Epithelial cell of esophagus (primary cell): ENCODE data around the gene FYCO1.

Experiments
- DNase-seq: peaks from one replicate; pipeline ENCODE4 v3.0.0; 2010; ENCODE audit warnings: low read depth
- H3K4me3 ChIP-seq: 2 replicates; pipeline ENCODE4 v1.5.1; 2011; ENCODE audit warnings: mild to moderate bottlenecking, low read length, control low read depth
- CTCF ChIP-seq: IDR thresholded peaks from 2 replicates; pipeline ENCODE4 v1.5.1; 2011; ENCODE audit warnings: low read depth, mild to moderate bottlenecking, low read length, control low read depth, inconsistent platforms; ENCODE audit not compliant: insufficient read depth; ENCODE audit errors: missing control alignments

FYCO1 gene

GRCh38 chr3:45873638-45874037 lies 122.0 kb downstream of the FYCO1 start:
- no peak for DNase-seq
- no peak for TF ChIP-seq CTCF
- no peak overlapping the region for H3K4me3 ChIP-seq

- H3K4me3 ChIP-seq, result no peak overlapping the region
- TF ChIP-seq CTCF, result no peak
- DNase-seq, result no peak
Measured at GRCh38 chr3:45873036-45873435, 122.6 kb downstream of the FYCO1 start.

- no peak for TF ChIP-seq CTCF
- H3K4me3 ChIP-seq, result no peak overlapping the region
- DNase-seq, result no peak
Measured at GRCh38 chr3:45872569-45872968, 123.1 kb downstream of the FYCO1 start.

- no peak overlapping the region for H3K4me3 ChIP-seq
- no peak for TF ChIP-seq CTCF
- no peak for DNase-seq
Measured at GRCh38 chr3:45871780-45872179, 123.8 kb downstream of the FYCO1 start.

- no peak overlapping the region for H3K4me3 ChIP-seq
- TF ChIP-seq CTCF, result no peak
- no peak for DNase-seq
Measured at GRCh38 chr3:45870099-45870498, 125.5 kb downstream of the FYCO1 start.

GRCh38 chr3:45869638-45870037 lies 126.0 kb downstream of the FYCO1 start:
- no peak for DNase-seq
- no peak overlapping the region for H3K4me3 ChIP-seq
- no peak for TF ChIP-seq CTCF

GRCh38 chr3:45868650-45869049 lies 127.0 kb downstream of the FYCO1 start:
- TF ChIP-seq CTCF, result no peak
- H3K4me3 ChIP-seq, result no peak overlapping the region
- no peak for DNase-seq
